Endothelial cell (in vitro differentiated cells): Measurements from ENCODE around the gene TPP2. TPM values are rescaled to one million over a fixed set of nuclear protein-coding genes. Genes with fewer than 3 reads are reported as not detected.

Experiments
- DNase-seq: peaks from one replicate; pipeline ENCODE4 v3.0.0; 2021; ENCODE audit warnings: low spot score
- H3K27ac Mint-ChIP-seq: one replicate; pipeline ENCODE4 v1.8.0; 2021; ENCODE audit warnings: mixed read lengths, inconsistent platforms; ENCODE audit not compliant: unreplicated experiment
- H3K27me3 Mint-ChIP-seq: one replicate; pipeline ENCODE4 v1.8.0; 2021; ENCODE audit warnings: mild to moderate bottlenecking, moderate library complexity, mixed read lengths, inconsistent platforms; ENCODE audit not compliant: unreplicated experiment
- H3K36me3 Mint-ChIP-seq: one replicate; pipeline ENCODE4 v1.8.0; 2021; ENCODE audit warnings: mild to moderate bottlenecking, low read depth, mixed read lengths, inconsistent platforms; ENCODE audit not compliant: unreplicated experiment
- H3K4me1 Mint-ChIP-seq: one replicate; pipeline ENCODE4 v1.8.0; 2021; ENCODE audit warnings: mild to moderate bottlenecking, mixed read lengths, inconsistent platforms; ENCODE audit not compliant: unreplicated experiment
- H3K4me3 Mint-ChIP-seq: one replicate; pipeline ENCODE4 v1.8.0; 2021; ENCODE audit warnings: mild to moderate bottlenecking, mixed read lengths, inconsistent platforms; ENCODE audit not compliant: unreplicated experiment
- H3K9me3 Mint-ChIP-seq: one replicate; pipeline ENCODE4 v1.8.0; 2021; ENCODE audit warnings: mixed read lengths, inconsistent platforms; ENCODE audit not compliant: unreplicated experiment
- CTCF ChIP-seq: fragments of 200-600 bp; sonication (generic); IDR thresholded peaks from one replicate; pipeline ENCODE4 v1.5.0; 2021; ENCODE audit warnings: antibody characterized with exemption; ENCODE audit not compliant: unreplicated experiment
- total RNA-seq: library from RNA; stranded (reverse); fragmentation: NEBNext Ultra II Directional; extraction: Animal tissue kit (Norgen Biotek cat#: 25700); gene quantifications from one replicate; pipeline ENCODE4 v1.2.1, GENCODE V29; 2021; ENCODE audit not compliant: unreplicated experiment

TPP2 gene
- total RNA-seq, 1 donor from 2014 or later = 91.2 TPM

GRCh38 chr13:102598061-102598460, 1.3 kb downstream of the TPP2 start:
- Mint-ChIP-seq H3K4me3 (peak overlapping the region; percentile 100), H3K36me3 (peaks cover 7% of the 10 kb centered on the region), H3K4me1 (peaks cover 64% of the 10 kb centered on the region), H3K27ac (peak overlapping the region; percentile 92), H3K27me3 (peaks cover 16% of the 10 kb centered on the region), H3K9me3 (no peaks in the 10 kb centered on the region)
- TF ChIP-seq CTCF = no peak
- no peak for DNase-seq

GRCh38 chr13:102599426-102600012, 2.7 kb downstream of the TPP2 start:
- H3K27ac Mint-ChIP-seq = peak overlapping the region; percentile 11
- H3K9me3 Mint-ChIP-seq = no peaks in the 10 kb centered on the region
- no peak for DNase-seq
- peak overlapping the region; percentile 44 for H3K4me3 Mint-ChIP-seq
- H3K27me3 Mint-ChIP-seq = peaks cover 17% of the 10 kb centered on the region
- peaks cover 76% of the 10 kb centered on the region for H3K4me1 Mint-ChIP-seq
- peaks cover 11% of the 10 kb centered on the region for H3K36me3 Mint-ChIP-seq
- TF ChIP-seq CTCF = no peak

- TF ChIP-seq CTCF = no peak
- Mint-ChIP-seq H3K4me1 (peaks cover 41% of the 10 kb centered on the region), H3K27ac (no peak overlapping the region), H3K9me3 (no peaks in the 10 kb centered on the region), H3K4me3 (no peak overlapping the region), H3K36me3 (peaks cover 22% of the 10 kb centered on the region), H3K27me3 (peaks cover 6% of the 10 kb centered on the region)
- no peak for DNase-seq
Measured at GRCh38 chr13:102606537-102607309, 9.9 kb downstream of the TPP2 start.

GRCh38 chr13:102608974-102609373, 12.2 kb downstream of the TPP2 start:
- peaks cover 18% of the 10 kb centered on the region for H3K36me3 Mint-ChIP-seq
- no peaks in the 10 kb centered on the region for H3K9me3 Mint-ChIP-seq
- H3K4me3 Mint-ChIP-seq = peak overlapping the region; percentile 18
- TF ChIP-seq CTCF = no peak
- H3K27me3 Mint-ChIP-seq = no peaks in the 10 kb centered on the region
- peak overlapping the region; percentile 38 for H3K27ac Mint-ChIP-seq
- peaks cover 24% of the 10 kb centered on the region for H3K4me1 Mint-ChIP-seq
- no peak for DNase-seq

GRCh38 chr13:102609696-102610095, 12.9 kb downstream of the TPP2 start:
- H3K4me1 Mint-ChIP-seq = peaks cover 20% of the 10 kb centered on the region
- H3K9me3 Mint-ChIP-seq = no peaks in the 10 kb centered on the region
- no peak for DNase-seq

More at GRCh38 chr13:102609696-102610095, 12.9 kb downstream of the TPP2 start:
- TF ChIP-seq CTCF = no peak
- no peaks in the 10 kb centered on the region for H3K27me3 Mint-ChIP-seq
- H3K27ac Mint-ChIP-seq = peak overlapping the region; percentile 14
- H3K36me3 Mint-ChIP-seq = peaks cover 19% of the 10 kb centered on the region
- peak overlapping the region; percentile 54 for H3K4me3 Mint-ChIP-seq
